GM21619 (cell line): ENCODE results near the gene DUSP9.

Source experiments
- ATAC-seq: cut with Tn5 transposase; IDR thresholded peaks from one replicate; pipeline ENCODE4 v1.9.1; 2021; ENCODE audit not compliant: unreplicated experiment

The DUSP9 gene

DNA sequence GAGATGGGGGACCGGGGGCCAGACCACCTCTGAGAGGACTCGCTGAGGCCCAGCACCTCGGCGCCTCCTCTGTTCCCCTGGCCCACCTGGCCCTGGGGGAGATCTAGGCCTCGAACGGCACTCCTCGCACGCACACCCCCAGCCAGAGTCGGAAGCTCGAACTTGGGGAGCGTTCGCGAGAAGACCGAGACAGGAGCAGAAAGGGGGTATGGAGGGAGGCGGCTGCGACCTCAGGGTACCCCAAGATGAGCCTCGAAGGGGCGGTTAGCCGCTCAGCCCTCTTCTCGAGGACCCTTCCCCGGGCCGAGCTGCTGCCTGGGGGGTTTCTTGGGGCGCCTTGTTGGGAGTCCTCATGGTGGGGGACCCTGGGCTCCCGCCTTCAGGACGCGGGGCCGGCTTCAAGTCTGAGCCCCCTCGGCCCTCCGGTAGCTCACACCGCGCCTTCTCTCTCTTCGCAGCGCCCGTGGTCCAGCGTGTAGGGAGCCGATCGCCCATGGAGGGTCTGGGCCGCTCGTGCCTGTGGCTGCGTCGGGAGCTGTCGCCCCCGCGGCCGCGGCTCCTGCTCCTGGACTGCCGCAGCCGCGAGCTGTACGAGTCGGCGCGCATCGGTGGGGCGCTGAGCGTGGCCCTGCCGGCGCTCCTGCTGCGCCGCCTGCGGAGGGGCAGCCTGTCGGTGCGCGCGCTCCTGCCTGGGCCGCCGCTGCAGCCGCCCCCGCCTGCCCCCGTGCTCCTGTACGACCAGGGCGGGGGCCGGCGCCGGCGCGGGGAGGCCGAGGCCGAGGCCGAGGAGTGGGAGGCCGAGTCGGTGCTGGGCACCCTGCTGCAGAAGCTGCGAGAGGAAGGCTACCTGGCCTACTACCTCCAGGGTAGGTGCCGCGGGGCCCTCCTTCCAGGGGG, 706 bp downstream of the DUSP9 start:
- ATAC-seq, result no peak

DNA sequence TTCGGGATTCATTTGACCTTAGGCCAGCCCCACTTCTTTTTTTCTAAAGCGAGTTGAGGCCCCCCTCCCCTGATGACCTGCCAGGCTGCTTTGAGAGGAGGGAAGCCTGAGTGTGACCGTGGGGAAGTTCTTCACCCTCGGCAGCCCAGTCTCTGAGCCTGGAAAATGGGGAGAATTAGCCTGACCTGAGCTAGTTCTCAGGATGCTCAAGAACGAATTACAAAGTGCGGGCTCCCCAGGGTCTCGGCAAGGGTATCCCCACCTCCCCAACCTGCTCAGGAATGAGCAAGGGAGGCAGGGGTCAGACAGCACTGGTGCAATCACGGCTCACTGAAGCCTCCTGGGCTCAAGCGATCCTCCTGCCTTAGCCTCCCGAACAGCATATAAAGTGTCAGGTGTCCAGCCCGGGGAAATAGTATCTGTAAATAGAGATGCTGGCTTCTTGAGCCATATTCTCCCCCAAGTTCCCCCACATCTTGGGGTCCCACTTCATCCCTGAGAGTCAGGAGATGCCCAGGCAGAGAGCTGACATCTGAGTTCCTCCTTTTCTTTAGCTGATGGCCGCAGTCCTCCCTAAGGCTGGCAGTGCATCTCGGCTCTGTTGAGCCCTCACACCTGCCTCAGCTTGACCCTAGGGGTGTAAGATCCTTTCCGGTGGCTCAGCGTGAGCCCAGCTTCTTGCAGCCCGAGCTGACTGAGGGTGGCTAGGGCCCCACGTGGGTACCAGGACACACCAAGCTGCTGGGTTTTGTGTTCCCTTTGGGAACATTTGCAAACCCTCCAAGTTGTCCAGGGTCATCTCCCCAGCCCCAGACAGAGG, 1.6 kb downstream of the DUSP9 start:
- no peak for ATAC-seq

- ATAC-seq, result no peak
Measured at GRCh38 chrX:153649178-153649914, 2.3 kb downstream of the DUSP9 start.

- no peak for ATAC-seq
Measured at GRCh38 chrX:153649915-153650782, 3.1 kb downstream of the DUSP9 start.

DNA sequence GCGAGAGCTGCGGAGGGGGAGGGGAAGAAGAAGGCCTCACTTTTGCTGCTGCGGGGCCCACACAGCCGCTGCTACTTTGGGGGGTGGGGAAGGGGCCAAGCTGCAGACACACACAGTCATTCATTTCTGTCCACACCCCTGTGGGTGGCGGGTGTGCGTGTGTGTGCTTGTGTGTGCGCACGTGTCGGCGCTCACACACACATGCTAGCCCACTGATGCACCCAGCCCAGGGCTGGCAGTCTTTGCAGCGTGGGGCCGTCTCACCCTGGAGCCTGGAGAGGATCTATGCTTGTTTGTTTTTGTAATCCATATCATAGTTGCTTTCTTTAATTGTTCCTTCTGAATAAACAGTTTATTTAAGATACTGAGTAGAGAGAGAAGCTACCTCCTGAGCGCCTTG, 4.0 kb downstream of the DUSP9 start:
- ATAC-seq, result no peak

DNA sequence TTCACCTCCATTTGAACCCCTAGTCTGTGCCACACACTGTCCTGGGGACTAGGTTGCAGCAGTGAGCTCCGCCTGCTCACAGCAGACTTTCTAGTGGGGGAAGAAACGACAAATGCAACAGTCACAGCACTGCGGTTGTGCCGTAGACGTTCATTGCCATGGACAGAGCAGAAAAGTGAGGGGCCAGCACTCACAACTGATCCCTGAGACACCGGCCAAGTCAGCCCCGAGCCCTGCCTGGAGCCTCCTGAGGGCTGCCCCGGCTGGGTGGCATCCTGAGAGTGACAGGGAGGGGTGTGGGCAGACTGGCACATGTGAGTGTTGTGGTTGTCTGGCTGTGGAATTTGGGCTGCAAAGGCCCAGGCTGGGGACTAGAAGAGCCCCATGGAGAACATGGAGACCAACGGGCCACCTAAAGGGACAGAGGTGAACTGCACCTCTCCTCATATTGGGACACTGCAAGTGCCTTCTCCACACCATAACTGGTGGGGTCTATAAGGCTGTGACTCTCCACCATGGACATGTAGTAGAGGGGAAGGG, 4.6 kb downstream of the DUSP9 start:
- ATAC-seq, result no peak

DNA sequence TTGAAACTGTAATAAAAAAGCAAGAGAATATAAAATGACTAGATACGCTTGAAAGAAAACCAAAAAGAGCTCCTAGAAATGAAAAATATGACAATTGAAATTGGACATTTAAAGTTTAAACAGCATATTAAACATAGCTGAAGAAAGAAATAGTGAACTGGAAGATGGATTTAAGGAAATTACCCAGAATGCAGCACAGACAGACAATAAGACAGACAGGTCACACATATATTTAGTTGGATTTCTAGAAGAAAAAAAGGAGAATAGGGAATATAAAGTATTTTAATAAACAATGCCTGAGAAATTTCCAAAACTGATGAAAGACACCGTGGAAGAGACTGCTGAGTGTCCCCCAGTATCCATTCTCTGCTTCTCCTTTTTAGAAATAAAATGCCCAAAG, 6.6 kb downstream of the DUSP9 start:
- no peak for ATAC-seq

DNA sequence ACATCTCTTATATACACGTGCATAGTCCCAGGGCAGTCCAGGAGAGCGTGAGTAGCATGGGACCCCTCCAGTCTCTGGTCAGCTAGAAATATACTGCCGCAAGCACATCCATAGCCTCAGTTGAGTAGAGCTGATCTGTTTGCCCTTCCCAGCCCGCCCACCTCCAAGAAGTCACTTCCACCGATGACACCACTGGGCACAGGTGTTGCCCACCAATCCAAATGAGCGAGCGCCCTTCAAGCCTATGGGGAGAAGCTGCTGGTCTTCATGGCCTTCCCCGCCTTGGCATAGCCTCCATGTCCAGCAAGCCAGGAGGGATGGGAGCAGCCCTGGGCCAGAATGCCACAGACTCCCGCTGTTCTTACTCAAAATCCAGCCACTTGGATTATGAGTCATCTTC, 10.2 kb downstream of the DUSP9 start:
- no peak for ATAC-seq

GRCh38 chrX:153659268-153659667, 12.3 kb downstream of the DUSP9 start:
- ATAC-seq, result no peak

DNA sequence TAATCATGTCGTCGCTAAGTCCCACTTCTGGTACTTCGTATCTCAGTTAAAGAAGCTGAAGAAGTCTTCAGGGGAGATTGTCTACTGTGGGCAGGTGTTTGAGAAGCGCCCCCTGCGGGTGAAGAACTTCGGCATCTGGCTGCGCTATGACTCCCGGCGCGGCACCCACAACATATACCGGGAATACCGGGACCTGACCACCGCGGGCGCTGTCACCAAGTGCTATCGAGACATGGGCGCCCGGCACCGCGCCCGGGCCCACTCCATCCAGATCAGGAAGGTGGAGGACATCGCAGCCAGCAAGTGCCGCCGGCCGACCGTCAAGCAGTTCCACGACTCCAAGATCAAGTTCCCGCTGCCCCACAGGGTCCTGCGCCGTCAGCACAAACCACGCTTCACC, 15.3 kb downstream of the DUSP9 start:
- no peak for ATAC-seq

DNA sequence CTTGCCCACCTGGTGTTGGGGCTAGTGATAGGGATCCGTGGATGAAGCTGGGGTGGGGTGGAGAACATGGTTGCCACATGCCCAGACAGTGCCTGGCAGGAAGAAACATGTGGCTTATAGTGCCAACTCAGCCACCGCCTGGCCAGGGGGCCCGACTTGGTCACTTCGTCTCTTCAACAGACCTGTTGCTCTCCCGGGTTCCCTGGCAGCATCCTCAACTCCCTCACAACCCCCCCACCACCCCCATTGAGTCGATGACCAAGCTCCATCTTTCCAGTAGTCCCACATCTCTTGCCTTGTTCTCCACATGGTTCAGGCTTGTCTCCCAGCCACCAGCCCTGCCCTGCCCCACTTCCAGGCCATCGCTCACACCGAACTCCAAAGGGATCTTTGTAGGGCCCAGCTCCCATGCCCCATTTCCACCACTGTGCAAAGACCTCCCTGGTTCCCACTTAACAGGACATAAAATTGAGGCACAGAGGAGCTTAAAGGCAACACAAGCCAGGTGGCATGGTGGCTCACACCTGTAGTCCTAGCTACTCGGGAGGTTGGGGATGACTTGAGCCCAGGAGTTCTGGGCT, 18.8 kb downstream of the DUSP9 start:
- ATAC-seq, result no peak

DNA sequence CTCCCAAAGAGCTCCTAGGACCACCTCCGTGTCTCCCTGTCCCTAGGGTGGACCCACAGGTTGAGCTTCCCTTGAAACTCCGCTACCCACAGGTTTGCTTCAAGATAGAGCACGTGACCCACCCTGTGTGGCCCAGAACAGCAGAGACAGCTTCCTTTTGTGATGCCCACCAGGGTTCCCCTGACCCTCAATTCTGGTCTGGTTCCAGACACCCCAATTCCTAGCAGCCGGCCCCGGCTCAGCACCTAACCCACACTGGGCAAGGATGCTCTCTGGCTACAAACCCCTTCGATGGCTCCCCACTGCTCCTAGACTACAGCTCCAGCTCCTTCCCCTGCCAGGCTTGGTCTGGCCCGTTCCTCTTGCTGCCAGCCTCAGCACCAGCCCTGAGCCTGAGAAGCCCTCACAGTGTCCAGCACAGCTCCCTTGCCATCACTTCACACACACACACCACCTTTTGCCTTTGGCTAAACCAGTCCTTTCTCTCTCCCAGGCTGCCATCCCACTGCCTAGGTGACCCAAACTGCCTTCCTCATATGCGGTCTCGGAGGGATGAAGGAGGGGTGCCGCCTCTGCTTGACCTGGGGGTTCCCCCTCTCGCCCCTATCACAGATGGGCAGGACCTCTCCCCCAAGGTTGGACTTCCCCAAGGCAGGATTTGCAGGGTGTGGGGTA, 20.4 kb downstream of the DUSP9 start:
- ATAC-seq, result no peak

DNA sequence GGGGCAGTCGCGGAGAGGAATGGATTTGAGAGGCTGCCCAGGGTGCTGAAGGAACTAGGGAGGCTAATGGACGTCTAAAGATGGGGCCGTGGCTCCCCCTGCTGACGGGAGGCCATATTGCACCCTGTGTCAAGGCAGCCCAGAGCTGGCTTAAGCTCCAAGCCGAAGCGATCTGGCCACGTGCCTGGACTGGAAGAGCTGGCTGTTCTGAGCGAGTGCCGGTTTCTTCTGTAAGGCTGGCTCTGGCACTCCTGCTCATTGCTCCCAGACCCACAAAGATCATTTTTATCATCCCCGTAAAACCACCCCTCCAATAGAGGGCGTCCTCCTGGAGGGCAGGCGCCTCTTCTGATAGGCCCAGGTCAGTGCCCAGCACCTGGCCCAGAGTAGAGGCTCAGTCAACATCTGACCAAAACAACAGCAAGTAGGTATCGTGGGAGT, 21.0 kb downstream of the DUSP9 start:
- peak; percentile 50 for ATAC-seq

DNA sequence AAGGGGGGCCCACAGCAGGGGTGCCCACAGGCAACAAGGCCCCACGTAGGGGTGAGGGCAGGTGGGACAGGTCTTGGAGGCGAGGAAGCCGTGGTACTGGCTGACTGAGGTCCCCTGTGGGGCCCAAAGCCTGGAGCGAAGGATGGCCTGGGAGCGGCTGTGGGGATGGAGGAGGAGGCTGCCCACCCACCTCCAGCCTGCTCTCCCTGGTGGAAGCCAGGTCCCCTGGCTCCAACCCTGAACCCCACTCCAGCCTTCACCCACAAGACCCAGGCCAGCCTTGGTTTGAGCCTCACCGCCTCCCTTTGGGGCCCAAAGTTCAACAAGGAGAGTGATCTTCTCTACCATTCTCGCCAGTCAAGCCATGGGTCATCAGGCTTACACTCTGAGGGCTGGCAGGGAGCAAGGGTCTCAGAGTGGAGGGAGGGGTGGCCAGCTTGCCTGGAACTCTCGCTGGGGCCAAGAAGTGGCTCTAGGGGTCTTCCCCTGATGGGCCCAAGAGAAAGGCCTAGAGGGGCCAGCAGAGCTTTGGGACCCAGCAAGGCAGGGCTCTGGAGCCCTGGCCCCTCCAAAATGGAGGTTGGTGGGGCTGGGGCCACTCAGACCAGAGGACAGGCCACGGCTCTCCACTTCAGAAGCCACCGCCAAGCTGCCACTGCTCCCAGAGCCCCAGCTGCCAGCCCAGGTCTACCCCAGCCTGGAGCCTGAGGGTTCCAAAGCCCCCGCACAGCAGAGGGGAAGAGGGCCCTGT, 21.6 kb downstream of the DUSP9 start:
- ATAC-seq, result no peak

GRCh38 chrX:153669174-153669890, 22.3 kb downstream of the DUSP9 start:
- ATAC-seq, result no peak

GRCh38 chrX:153669901-153670731, 23.1 kb downstream of the DUSP9 start:
- no peak for ATAC-seq
